A673 (cell line): ENCODE data around the gene CDC42BPG. TPM values are rescaled to one million over a fixed set of nuclear protein-coding genes. Genes with fewer than 3 reads are reported as not detected.

ENCODE experiments used
- BruUV-seq: library from RNA; stranded (reverse); fragments of 400-500 nt; replicated peaks from 2 replicates; lab custom pipeline; 2021; lab: Mats Ljungman, UMichigan
- CTCF ChIA-PET: fragments of 300-600 bp; sonication (Branson Sonifier 250); formaldehyde crosslinking; loops from one replicate; lab custom pipeline; 2022; ENCODE audit warnings: antibody characterized with exemption; lab: Charles Lee
- POLR2A ChIA-PET: fragments of 300-600 bp; sonication (Branson Sonifier 250); formaldehyde crosslinking; loops from one replicate; lab custom pipeline; 2022; ENCODE audit warnings: antibody characterized with exemption; ENCODE audit not compliant: low non-redundant PET; lab: Charles Lee
- DNase-seq: peaks from one replicate; pipeline ENCODE4 v3.0.0-alpha.2; 2015; ENCODE audit warnings: low spot score
- H3K27ac ChIP-seq: fragments of 200-600 bp; sonication (generic); 2 replicates; pipeline ENCODE4 v1.5.1; 2016; ENCODE audit warnings: mixed run types, low read depth, mild to moderate bottlenecking, mixed read lengths, antibody characterized with exemption, low read length; ENCODE audit not compliant: poor library complexity, severe bottlenecking
- H3K27me3 ChIP-seq: fragments of 200-600 bp; sonication (generic); replicated peaks from 2 replicates; pipeline ENCODE4 v1.6.1; 2017; ENCODE audit warnings: mixed run types, low read depth, mild to moderate bottlenecking, mixed read lengths, antibody characterized with exemption, low read length; ENCODE audit not compliant: insufficient read depth, poor library complexity
- H3K36me3 ChIP-seq: fragments of 200-600 bp; sonication (generic); 2 replicates; pipeline ENCODE4 v1.6.1; 2016; ENCODE audit warnings: mixed run types, mild to moderate bottlenecking, mixed read lengths, antibody characterized with exemption, low read length; ENCODE audit not compliant: insufficient read depth, poor library complexity, severe bottlenecking
- H3K4me1 ChIP-seq: fragments of 200-600 bp; sonication (generic); 2 replicates; pipeline ENCODE4 v1.6.1; 2017; ENCODE audit warnings: mixed run types, mild to moderate bottlenecking, mixed read lengths, antibody characterized with exemption, low read length; ENCODE audit not compliant: insufficient read depth, poor library complexity, severe bottlenecking
- H3K4me3 ChIP-seq: fragments of 200-600 bp; sonication (generic); 2 replicates; pipeline ENCODE4 v1.5.1; 2016; ENCODE audit warnings: low read depth, mixed run types, mild to moderate bottlenecking, mixed read lengths, low read length; ENCODE audit not compliant: poor library complexity, severe bottlenecking
- H3K9me3 ChIP-seq: fragments of 200-600 bp; sonication (generic); 2 replicates; pipeline ENCODE4 v1.6.1; 2016; ENCODE audit warnings: mixed run types, low read depth, mild to moderate bottlenecking, mixed read lengths, antibody characterized with exemption, low read length; ENCODE audit not compliant: poor library complexity, severe bottlenecking
- CTCF ChIP-seq: fragments of 300-800, 200-600 bp; sonication (generic); conservative IDR thresholded peaks from 2 replicates; pipeline ENCODE4 v1.5.1; 2017; ENCODE audit warnings: low read depth, mild to moderate bottlenecking, antibody characterized with exemption, low read length, moderate library complexity, mixed read lengths
- EZH2 ChIP-seq: fragments of 200-600 bp; sonication (generic); IDR thresholded peaks from 2 replicates; pipeline ENCODE4 v1.6.1; 2017; ENCODE audit warnings: borderline replicate concordance, low read depth, mild to moderate bottlenecking, mixed read lengths, antibody characterized with exemption, low read length; ENCODE audit not compliant: poor library complexity, severe bottlenecking
- intact Hi-C: fragments of 100-400 bp; cut with micrococcal nuclease; formaldehyde crosslinking; loops from one replicate; pipeline ENCODE4 v1.10.0; 2022; ENCODE audit not compliant: unreplicated experiment
- total RNA-seq: library from RNA; stranded (reverse); gene quantifications from 2 replicates; pipeline ENCODE4 v1.2.3, GENCODE V29; 2021

The CDC42BPG gene
- total RNA-seq, 1 experiment from 2014 or later = 4.6 TPM

GRCh38 chr11:64884019-64884418 is 39.6 kb upstream of the CDC42BPG start:
- intact Hi-C loops = no loop called here
- DNase-seq = no peak
- ChIA-PET POLR2A (no interaction called here), CTCF (no interaction called here)
- Histone ChIP-seq H3K27me3 (no peaks in the 10 kb centered on the region), H3K27ac (no peak overlapping the region), H3K36me3 (no peaks in the 10 kb centered on the region), H3K4me3 (no peak overlapping the region), H3K9me3 (no peaks in the 10 kb centered on the region), H3K4me1 (peaks cover 5% of the 10 kb centered on the region)
- BruUV-seq = no TSS peak
- no peak for TF ChIP-seq CTCF
- no peak for TF ChIP-seq EZH2

GRCh38 chr11:64883575-64883974 is 39.1 kb upstream of the CDC42BPG start:
- H3K27me3 ChIP-seq = no peaks in the 10 kb centered on the region
- no TSS peak for BruUV-seq
- TF ChIP-seq EZH2 = no peak
- TF ChIP-seq CTCF = no peak
- DNase-seq = no peak
- no peak overlapping the region for H3K27ac ChIP-seq
- H3K4me1 ChIP-seq = peaks cover 5% of the 10 kb centered on the region
- ChIA-PET POLR2A (no interaction called here), CTCF (no interaction called here)
- intact Hi-C loops = no loop called here
- no peaks in the 10 kb centered on the region for H3K9me3 ChIP-seq
- H3K4me3 ChIP-seq = no peak overlapping the region
- no peaks in the 10 kb centered on the region for H3K36me3 ChIP-seq

- CTCF ChIA-PET = no interaction called here
- BruUV-seq = no TSS peak
- H3K4me1 ChIP-seq = peaks cover 9% of the 10 kb centered on the region
Measured at GRCh38 chr11:64882243-64882642, 37.8 kb upstream of the CDC42BPG start.

More at GRCh38 chr11:64882243-64882642, 37.8 kb upstream of the CDC42BPG start:
- Histone ChIP-seq H3K27ac (no peak overlapping the region), H3K4me3 (no peak overlapping the region), H3K36me3 (no peaks in the 10 kb centered on the region), H3K9me3 (no peaks in the 10 kb centered on the region), H3K27me3 (no peaks in the 10 kb centered on the region)
- TF ChIP-seq EZH2 (no peak), CTCF (no peak)
- intact Hi-C loops = no loop called here
- DNase-seq = no peak
- POLR2A ChIA-PET = interaction anchor here (0.7 kb wide), 1 partner anchor 14 kb away, joined by 4 read pairs; no protein-coding TSS in a partner anchor
